Activated T-helper 1 cell treated with anti-CD3 and anti-CD28 coated beads, Interleukin-12 subunit alpha, Interleukin-12 subunit beta, Interleukin-2, Interleukin-4 antibody, amounts not matched to agents 30 ng/mL and 10 ng/mL and 1 ng/mL, durations not matched to agents 14 hours and 24 hours and 36 hours (primary cell): ENCODE measurements around the gene PLEKHA1. TPM values are rescaled to one million over a fixed set of nuclear protein-coding genes. Genes with fewer than 3 reads are reported as not detected.
A peak's percentile ranks its signal among the peaks of the same experiment; 100 is the strongest.

Source experiments
- DNase-seq: peaks from one replicate; pipeline ENCODE4 v3.0.0; 2021; ENCODE audit warnings: low spot score
- H3K27ac Mint-ChIP-seq: one replicate; pipeline ENCODE4 v1.8.0; 2021; ENCODE audit warnings: mild to moderate bottlenecking, mixed read lengths
- H3K27me3 Mint-ChIP-seq: one replicate; pipeline ENCODE4 v1.8.0; 2022; ENCODE audit warnings: mild to moderate bottlenecking, moderate library complexity, mixed read lengths; ENCODE audit not compliant: insufficient read depth
- H3K36me3 Mint-ChIP-seq: one replicate; pipeline ENCODE4 v1.8.0; 2021; ENCODE audit warnings: low read depth, mixed read lengths
- H3K4me1 Mint-ChIP-seq: one replicate; pipeline ENCODE4 v1.8.0; 2021; ENCODE audit warnings: low read depth, mixed read lengths
- H3K4me3 Mint-ChIP-seq: one replicate; pipeline ENCODE4 v1.8.0; 2021; ENCODE audit warnings: mild to moderate bottlenecking, moderate library complexity, mixed read lengths
- H3K9me3 Mint-ChIP-seq: one replicate; pipeline ENCODE4 v1.8.0; 2021; ENCODE audit warnings: mixed read lengths
- intact Hi-C: fragments of 100-400 bp; cut with micrococcal nuclease; formaldehyde crosslinking; loops from one replicate; pipeline ENCODE4 v1.15.1; 2024
- total RNA-seq: library from RNA; stranded (reverse); gene quantifications from 2 replicates; pipeline ENCODE4 v1.2.3, GENCODE V29; 2022

PLEKHA1 gene
- total RNA-seq, 1 donor from 2014 or later, result 4.1 TPM

DNA sequence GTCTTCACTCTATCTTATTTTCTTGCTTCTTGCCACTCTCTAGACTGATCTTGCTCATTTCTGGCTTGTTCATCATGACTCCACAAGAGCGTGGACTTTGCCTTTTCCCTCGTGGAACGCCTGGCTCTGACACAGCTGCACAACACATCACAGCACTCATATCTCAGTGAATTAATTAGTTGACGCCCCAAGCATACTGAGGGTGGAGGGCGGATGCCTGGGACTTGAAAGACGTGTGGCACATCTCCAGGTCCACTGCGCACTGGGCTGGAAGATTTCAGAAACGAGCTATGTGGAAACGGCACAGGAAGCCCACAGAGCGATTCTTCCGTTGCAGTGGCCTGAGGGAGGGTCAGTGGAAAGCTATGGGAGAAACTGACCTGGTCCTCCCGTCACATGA, 23.6 kb upstream of the PLEKHA1 start:
- Mint-ChIP-seq H3K36me3 (no peaks in the 10 kb centered on the region), H3K27me3 (peaks cover 5% of the 10 kb centered on the region), H3K9me3 (no peaks in the 10 kb centered on the region), H3K4me1 (no peaks in the 10 kb centered on the region), H3K4me3 (no peak overlapping the region), H3K27ac (no peak overlapping the region)
- no peak for DNase-seq
- intact Hi-C loops, result no loop called here

DNA sequence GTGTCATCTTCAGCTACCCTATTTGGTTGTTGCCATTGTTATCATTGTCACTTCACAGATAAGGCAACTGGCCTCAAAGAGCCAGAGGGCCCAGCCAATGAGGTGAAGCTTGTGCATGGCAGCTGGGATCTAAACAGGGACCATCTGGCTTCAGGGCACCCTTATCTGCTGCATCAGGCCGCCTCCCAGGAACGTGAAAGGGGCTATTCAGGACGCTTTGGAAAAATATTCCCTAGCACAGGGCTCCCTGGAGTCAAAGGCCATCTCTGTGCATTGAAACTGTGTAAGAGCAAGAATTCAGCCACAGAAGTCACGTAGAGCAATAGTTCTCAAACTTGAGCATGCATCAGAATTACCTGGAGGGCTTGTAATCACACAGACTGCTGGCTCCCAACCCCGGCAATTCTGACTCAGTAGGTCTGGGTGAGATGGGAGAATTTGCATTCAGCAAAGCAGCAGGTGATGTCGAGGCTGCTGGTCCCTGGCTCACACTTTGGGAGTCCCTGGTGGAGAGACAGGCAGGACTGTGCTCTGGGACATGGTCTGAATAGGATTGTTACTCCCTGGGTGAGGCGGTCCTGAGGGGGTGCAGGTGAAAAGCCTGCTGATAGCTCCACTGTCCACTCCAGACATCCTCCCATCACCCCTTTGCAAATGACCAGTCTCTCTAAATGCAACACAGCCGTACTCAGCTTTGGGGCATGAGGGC, 21.5 kb upstream of the PLEKHA1 start:
- H3K36me3 Mint-ChIP-seq, result no peaks in the 10 kb centered on the region
- no peak overlapping the region for H3K27ac Mint-ChIP-seq
- H3K27me3 Mint-ChIP-seq, result peaks cover 5% of the 10 kb centered on the region
- DNase-seq, result no peak
- no peaks in the 10 kb centered on the region for H3K4me1 Mint-ChIP-seq
- H3K9me3 Mint-ChIP-seq, result no peaks in the 10 kb centered on the region
- intact Hi-C loops, result no loop called here
- H3K4me3 Mint-ChIP-seq, result no peak overlapping the region

DNA sequence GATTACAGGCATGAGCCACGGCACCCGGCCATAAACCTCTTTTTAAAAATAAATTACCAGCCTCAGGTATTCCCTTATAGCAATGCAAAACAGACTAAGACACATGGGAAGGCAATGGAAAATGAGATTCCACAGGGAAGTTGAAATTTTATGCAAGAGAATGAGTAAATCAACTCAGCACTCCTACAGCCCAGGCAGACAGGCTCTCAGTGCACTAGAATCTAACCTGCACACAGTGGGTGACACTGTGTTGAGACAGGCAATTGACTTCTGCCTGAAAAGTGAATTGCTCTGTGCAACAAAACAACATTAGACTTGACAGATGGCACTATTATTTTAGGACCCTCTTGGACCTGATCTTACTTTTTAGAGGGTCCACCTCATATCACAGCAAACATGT, 20.1 kb upstream of the PLEKHA1 start:
- intact Hi-C loops, result no loop called here
- H3K36me3 Mint-ChIP-seq, result no peaks in the 10 kb centered on the region
- no peak for DNase-seq
- H3K27me3 Mint-ChIP-seq, result peaks cover 5% of the 10 kb centered on the region
- H3K4me3 Mint-ChIP-seq, result no peak overlapping the region
- H3K27ac Mint-ChIP-seq, result no peak overlapping the region
- no peaks in the 10 kb centered on the region for H3K9me3 Mint-ChIP-seq
- no peaks in the 10 kb centered on the region for H3K4me1 Mint-ChIP-seq

DNA sequence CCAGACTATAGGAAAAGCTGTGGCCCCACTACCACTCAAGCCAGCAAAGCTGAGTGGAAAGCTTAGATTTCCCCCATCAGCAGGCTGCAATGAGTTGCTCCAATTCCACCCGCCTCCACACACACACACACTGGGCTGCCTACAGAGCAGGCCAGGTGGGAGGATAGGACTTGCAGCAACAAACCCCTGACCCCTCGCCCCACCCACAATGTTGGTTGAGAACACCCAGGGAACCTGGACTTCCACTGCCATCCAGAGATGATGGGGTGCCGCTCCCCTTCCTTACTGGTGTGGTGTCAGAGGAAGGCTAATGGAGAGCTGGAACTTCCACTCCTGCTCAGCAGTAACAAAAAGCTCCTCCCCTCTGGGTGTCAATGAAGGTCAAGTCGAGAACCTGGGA, 16.8 kb upstream of the PLEKHA1 start:
- intact Hi-C loops, result no loop called here
- Mint-ChIP-seq H3K4me1 (no peaks in the 10 kb centered on the region), H3K4me3 (no peak overlapping the region), H3K27me3 (no peaks in the 10 kb centered on the region), H3K9me3 (no peaks in the 10 kb centered on the region), H3K27ac (no peak overlapping the region), H3K36me3 (no peaks in the 10 kb centered on the region)
- no peak for DNase-seq

DNA sequence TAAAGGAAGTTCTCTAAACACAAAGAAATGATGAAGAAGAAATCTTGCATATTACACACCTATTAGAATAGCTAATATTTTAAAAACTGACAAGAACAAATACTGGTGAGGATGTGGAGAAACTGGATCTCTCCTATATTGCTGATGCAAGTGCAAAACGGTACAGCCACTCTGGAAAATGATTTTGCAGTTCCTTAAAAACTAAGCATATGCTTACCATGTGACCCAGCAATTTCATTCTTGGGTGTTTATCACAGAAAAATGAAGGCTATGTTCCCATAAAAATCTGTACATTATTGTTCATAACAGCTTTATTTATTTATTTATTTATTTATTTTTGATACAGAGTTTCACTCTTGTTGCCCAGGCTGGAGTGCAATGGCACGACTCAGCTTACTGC, 14.9 kb upstream of the PLEKHA1 start:
- intact Hi-C loops, result no loop called here
- H3K4me3 Mint-ChIP-seq, result no peak overlapping the region
- H3K9me3 Mint-ChIP-seq, result no peaks in the 10 kb centered on the region
- no peaks in the 10 kb centered on the region for H3K36me3 Mint-ChIP-seq
- peaks cover 2% of the 10 kb centered on the region for H3K27me3 Mint-ChIP-seq
- no peaks in the 10 kb centered on the region for H3K4me1 Mint-ChIP-seq
- H3K27ac Mint-ChIP-seq, result no peak overlapping the region
- no peak for DNase-seq

DNA sequence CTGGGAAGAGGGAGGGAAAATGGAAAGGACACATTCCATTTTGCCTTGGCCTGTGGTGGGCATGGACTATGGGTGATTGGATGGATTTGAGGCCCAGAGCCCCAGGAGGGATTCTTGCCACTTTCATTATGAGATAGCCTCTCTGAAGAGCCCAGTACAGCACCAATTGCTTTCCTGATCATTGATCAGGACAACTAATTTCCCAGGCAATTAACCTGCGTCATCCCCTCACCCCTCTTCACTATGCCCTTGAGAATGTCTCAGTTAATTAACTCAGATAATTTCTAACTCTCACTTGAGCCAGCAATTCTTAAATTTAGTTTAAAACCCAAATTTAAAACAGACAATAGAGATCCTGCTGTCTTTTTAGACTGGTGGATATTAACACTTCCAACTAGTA, 13.5 kb upstream of the PLEKHA1 start:
- H3K36me3 Mint-ChIP-seq, result no peaks in the 10 kb centered on the region
- DNase-seq, result no peak
- no peak overlapping the region for H3K4me3 Mint-ChIP-seq
- H3K9me3 Mint-ChIP-seq, result no peaks in the 10 kb centered on the region
- H3K27ac Mint-ChIP-seq, result no peak overlapping the region
- intact Hi-C loops, result no loop called here
- peaks cover 4% of the 10 kb centered on the region for H3K27me3 Mint-ChIP-seq
- H3K4me1 Mint-ChIP-seq, result no peaks in the 10 kb centered on the region

DNA sequence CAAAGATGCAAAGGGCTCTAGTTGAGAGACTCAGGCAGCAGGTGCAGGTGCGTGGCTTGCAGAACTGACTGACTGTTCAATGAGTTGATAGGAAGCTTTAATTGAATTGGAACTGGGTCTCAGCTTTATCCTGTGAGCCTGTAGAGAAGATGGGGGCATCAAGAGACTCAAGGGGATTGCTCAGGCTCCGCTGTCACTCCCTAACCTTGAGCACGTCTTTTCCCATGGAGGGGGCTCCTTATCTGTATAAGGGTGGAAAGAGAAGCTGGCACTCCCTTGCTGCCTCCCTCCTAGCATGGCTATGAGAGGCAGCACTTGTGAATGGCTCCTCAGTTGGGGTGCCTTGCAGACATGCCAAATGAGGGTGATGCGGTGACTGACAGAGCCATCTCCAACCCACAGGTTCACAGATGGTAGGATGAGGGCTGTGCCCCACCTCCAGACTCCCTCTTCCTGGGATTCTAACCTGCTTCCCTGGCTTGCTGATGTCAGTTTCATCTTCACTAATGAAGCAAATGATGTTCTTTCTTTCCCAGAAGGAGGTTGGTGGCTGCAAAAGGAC, 12.4 kb upstream of the PLEKHA1 start:
- intact Hi-C loops, result no loop called here
- H3K4me3 Mint-ChIP-seq, result no peak overlapping the region
- no peaks in the 10 kb centered on the region for H3K4me1 Mint-ChIP-seq
- no peaks in the 10 kb centered on the region for H3K36me3 Mint-ChIP-seq
- H3K9me3 Mint-ChIP-seq, result no peaks in the 10 kb centered on the region
- no peak for DNase-seq
- no peak overlapping the region for H3K27ac Mint-ChIP-seq
- peaks cover 7% of the 10 kb centered on the region for H3K27me3 Mint-ChIP-seq

DNA sequence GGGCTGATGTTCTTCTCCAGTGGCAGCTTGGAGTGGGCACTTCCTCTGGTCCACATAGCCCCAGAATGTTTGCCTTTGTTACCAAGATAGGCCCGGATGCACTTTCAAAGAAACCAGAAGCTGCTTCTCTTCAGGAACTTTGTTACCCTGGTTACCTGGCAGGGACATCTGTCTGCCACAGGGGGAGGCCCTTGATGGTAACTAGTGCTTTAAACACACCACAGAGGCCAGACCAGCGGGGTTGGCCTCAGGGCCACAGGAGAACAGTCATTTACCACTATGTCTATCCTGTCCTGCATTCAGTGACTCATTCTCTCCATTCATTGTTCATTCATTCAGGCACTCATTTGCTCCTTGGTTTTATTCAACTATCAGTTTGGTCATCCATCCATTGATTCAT, 11.9 kb upstream of the PLEKHA1 start:
- intact Hi-C loops, result no loop called here
- H3K9me3 Mint-ChIP-seq, result no peaks in the 10 kb centered on the region
- DNase-seq, result no peak
- H3K4me1 Mint-ChIP-seq, result no peaks in the 10 kb centered on the region
- H3K4me3 Mint-ChIP-seq, result no peak overlapping the region
- peaks cover 12% of the 10 kb centered on the region for H3K27me3 Mint-ChIP-seq
- no peaks in the 10 kb centered on the region for H3K36me3 Mint-ChIP-seq
- H3K27ac Mint-ChIP-seq, result no peak overlapping the region

DNA sequence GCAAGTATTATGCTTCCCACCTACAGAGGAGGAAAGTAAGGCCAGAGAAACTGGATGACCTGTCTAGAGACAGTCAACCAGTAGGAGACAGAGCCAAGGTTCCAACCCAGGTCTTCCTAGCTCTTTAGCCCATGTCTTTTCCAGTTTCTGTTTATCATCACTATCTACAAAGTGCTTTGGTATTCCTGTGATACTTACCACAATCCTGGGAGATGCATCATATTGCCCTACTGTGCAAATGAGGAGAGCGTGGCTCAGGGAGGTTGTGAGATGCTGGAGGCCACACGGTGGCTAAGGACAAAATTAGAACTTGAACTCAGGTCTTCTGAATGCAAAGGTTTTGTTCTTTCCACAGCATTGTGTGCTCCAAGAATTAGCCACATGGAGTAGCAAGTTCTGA, 11.2 kb upstream of the PLEKHA1 start:
- H3K4me1 Mint-ChIP-seq, result no peaks in the 10 kb centered on the region
- H3K27ac Mint-ChIP-seq, result no peak overlapping the region
- H3K36me3 Mint-ChIP-seq, result no peaks in the 10 kb centered on the region
- peaks cover 16% of the 10 kb centered on the region for H3K27me3 Mint-ChIP-seq
- no peak overlapping the region for H3K4me3 Mint-ChIP-seq
- DNase-seq, result no peak
- H3K9me3 Mint-ChIP-seq, result no peaks in the 10 kb centered on the region
- intact Hi-C loops, result no loop called here

DNA sequence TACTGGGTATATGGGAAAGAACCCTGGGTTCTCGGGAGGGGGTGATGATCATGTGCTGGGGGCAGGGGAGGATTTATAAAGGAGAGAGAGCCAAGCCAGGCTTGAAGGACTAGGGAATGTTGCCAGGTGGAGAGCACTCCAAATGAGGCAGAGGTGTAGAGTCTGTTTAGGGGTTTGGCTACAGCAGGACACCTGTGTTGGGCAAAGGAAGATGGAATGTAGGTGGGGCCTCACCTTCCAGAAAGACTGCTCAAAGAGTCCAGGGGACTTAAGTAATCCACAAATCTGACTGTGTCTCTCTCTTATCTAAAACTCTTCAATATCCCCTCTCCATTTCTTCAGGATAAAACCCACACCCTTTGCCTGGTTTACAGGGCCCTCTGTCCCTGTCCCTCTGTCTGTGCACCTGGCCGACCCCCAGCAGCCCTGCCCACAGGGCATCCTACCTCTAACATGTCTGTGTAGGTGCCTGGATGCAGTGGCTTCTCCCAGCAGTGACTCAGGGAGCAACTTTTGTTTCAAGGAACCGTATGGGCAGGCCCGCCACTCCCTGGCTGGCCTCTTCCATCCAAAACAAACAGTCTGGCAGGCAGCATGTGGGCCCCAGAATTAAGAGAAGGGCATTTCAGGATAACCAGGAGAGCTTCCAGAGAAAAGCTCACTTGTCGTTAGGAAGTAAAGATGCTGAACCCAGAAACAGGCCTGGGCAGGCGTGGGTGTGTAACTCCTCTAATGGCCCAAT, 10.6 kb upstream of the PLEKHA1 start:
- Mint-ChIP-seq H3K27me3 (peaks cover 18% of the 10 kb centered on the region), H3K4me1 (no peaks in the 10 kb centered on the region), H3K27ac (no peak overlapping the region), H3K36me3 (no peaks in the 10 kb centered on the region), H3K9me3 (no peaks in the 10 kb centered on the region), H3K4me3 (no peak overlapping the region)
- intact Hi-C loops, result no loop called here
- DNase-seq, result no peak

DNA sequence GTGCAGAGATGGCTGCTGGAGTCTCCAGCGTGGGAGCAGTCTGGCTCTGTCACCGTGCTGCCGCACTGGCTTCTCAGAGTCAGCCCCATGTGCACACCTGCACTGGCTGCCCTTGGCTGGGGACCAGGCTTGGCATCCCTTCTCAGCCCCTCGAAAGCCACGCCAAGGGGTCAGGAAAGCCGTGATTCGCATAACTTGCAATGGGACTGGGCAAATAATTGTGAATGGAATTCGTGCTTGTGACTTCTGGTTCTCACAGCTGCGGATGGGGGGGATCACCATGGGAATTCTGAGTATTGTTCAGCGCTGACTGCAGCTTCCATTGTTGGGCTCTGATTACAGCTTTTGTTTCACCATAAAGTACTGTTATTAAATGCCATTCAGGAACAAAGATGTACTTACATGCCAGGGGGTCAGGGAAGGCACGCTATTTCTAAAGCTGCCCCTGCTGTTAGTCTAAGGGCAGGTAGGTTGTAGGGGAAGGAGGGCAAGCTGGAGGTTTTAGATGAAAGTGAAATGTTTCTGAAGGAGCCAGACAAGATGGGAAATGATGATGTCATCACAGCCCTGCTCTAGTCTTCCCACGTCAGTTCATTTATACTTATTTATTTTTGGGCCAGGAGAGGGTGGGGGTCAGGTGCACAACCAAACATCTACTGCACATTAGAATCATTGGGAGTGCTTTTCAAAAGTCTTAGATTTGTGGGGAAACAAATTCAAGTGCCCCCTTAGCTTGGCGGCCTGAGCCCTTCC, 5.8 kb upstream of the PLEKHA1 start:
- no peaks in the 10 kb centered on the region for H3K9me3 Mint-ChIP-seq
- no peaks in the 10 kb centered on the region for H3K36me3 Mint-ChIP-seq
- intact Hi-C loops, result no loop called here
- no peak overlapping the region for H3K4me3 Mint-ChIP-seq
- peaks cover under 1% of the 10 kb centered on the region for H3K4me1 Mint-ChIP-seq
- no peak for DNase-seq
- peaks cover 45% of the 10 kb centered on the region for H3K27me3 Mint-ChIP-seq
- H3K27ac Mint-ChIP-seq, result no peak overlapping the region

DNA sequence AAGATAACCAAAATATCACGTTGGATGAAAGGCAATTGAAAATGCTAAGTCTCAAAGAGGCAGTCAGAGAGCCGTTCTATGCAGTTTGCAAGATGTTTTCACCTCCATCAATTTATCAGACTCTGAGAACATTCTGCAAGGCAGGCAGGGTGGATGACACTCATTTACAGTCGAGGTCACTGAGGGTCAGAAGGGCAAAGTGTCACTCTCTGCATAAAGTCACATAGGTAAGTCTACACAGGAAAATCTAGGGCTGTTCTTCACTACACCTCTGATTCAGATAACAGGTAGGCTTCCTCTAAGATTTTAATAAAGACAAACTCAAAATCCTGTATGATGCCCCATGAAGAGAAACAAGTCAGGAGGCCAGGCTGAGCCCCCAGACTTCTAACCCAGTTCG, 1.4 kb upstream of the PLEKHA1 start:
- Mint-ChIP-seq H3K36me3 (no peaks in the 10 kb centered on the region), H3K27ac (no peak overlapping the region), H3K4me1 (peaks cover 15% of the 10 kb centered on the region), H3K4me3 (no peak overlapping the region), H3K9me3 (no peaks in the 10 kb centered on the region), H3K27me3 (peaks cover 47% of the 10 kb centered on the region)
- no peak for DNase-seq
- intact Hi-C loops, result loop anchor here (5.0 to 10.0 kb wide), 3 partner anchors 34 to 1518 kb away; partner anchors contain the start of genes ACADSB, IKZF5 and WDR11

DNA sequence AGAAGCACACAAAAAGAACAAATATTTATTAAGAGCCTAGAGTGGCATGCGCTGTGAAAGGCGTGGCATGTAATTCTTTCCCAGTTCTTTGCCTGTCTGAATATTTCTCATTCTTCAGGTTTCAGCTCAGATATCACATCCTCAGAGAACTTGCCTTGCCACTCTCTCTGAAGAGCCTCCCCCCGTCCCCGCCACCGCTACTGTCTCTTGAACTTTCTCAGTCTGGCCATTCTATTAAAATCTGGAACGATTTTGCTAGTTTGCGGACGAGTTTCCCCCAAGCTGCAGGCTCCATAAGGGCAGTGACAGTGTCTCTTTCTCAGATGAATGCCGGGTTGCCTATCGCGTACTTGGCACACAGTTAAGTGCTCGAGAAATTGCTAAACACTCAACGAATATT, 787 bp upstream of the PLEKHA1 start:
- H3K36me3 Mint-ChIP-seq, result no peaks in the 10 kb centered on the region
- DNase-seq, result no peak
- H3K27ac Mint-ChIP-seq, result peak overlapping the region; percentile 61
- peaks cover 48% of the 10 kb centered on the region for H3K27me3 Mint-ChIP-seq
- H3K9me3 Mint-ChIP-seq, result no peaks in the 10 kb centered on the region
- peak overlapping the region; percentile 71 for H3K4me3 Mint-ChIP-seq
- peaks cover 15% of the 10 kb centered on the region for H3K4me1 Mint-ChIP-seq
- intact Hi-C loops, result loop anchor here (1.0 to 10.0 kb wide), 5 partner anchors 34 to 1519 kb away; partner anchors contain the start of genes ACADSB, FAM24B, IKZF5 and WDR11
